H1 (cell line): ENCODE data around the gene PTPRJ. TPM values are rescaled to one million over a fixed set of nuclear protein-coding genes. Genes with fewer than 3 reads are reported as not detected.

ENCODE experiments used
- CTCF ChIA-PET: fragments of 300-600 bp; sonication (Branson Sonifier 250); formaldehyde crosslinking; loops from one replicate; lab custom pipeline; 2021; ENCODE audit not compliant: partially characterized antibody; lab: Charles Lee
- POLR2A ChIA-PET: fragments of 300-600 bp; sonication (Branson Sonifier 250); formaldehyde crosslinking; loops from one replicate; lab custom pipeline; 2021; ENCODE audit warnings: inconsistent platforms; ENCODE audit not compliant: partially characterized antibody; lab: Charles Lee
- DNase-seq, 2 experiments: peaks; one replicate each; pipeline versions ENCODE4 v3.0.0 to v3.0.0-alpha.2; 2010 to 2022; ENCODE audit warnings: low spot score in 2 of 2, low read depth in 1 of 2, mixed read lengths in 1 of 2
- FAIRE-seq: peaks from 2 replicates; lab custom pipeline; 2011; peaks lifted over from hg19 to GRCh38; lab: Jason Lieb, UNC
- H2AFZ ChIP-seq: 2 replicates; pipeline ENCODE4 v1.8.1; 2012; ENCODE audit warnings: low read length, inconsistent platforms
- H2AK5ac ChIP-seq: 2 replicates; pipeline ENCODE4 v1.6.1; 2013; ENCODE audit warnings: low read depth, low read length
- H2BK120ac ChIP-seq: replicated peaks from 2 replicates; pipeline ENCODE3; 2013; ENCODE audit warnings: low read depth, low read length, inconsistent platforms
- H2BK12ac ChIP-seq: 2 replicates; pipeline ENCODE4 v1.6.1; 2013; ENCODE audit warnings: low read depth, low read length
- H2BK15ac ChIP-seq: 2 replicates; pipeline ENCODE4 v1.6.1; 2013; ENCODE audit warnings: low read length
- H2BK20ac ChIP-seq: 2 replicates; pipeline ENCODE4 v1.6.1; 2013; ENCODE audit warnings: low read length
- H2BK5ac ChIP-seq: 2 replicates; pipeline ENCODE4 v1.6.1; 2013; ENCODE audit warnings: low read depth, low read length
- H3K14ac ChIP-seq: 2 replicates; pipeline ENCODE4 v1.6.1; 2013; ENCODE audit warnings: inconsistent platforms; ENCODE audit not compliant: insufficient read length
- H3K18ac ChIP-seq: 2 replicates; pipeline ENCODE4 v1.6.1; 2013; ENCODE audit warnings: low read length; ENCODE audit errors: extremely low read depth
- H3K23ac ChIP-seq: 2 replicates; pipeline ENCODE4 v1.6.1; 2013; ENCODE audit warnings: inconsistent platforms; ENCODE audit not compliant: insufficient read length
- H3K23me2 ChIP-seq: 2 replicates; pipeline ENCODE4 v1.6.1; 2013; ENCODE audit warnings: low read depth, low read length
- H3K27ac ChIP-seq: 2 replicates; pipeline ENCODE4 v1.6.1; 2011; ENCODE audit warnings: low read depth, low read length, inconsistent platforms
- H3K27me3 ChIP-seq, 4 experiments: replicated peaks in 1 of 4; 1 replicate in 1 of 4; 2 replicates in 3 of 4; pipeline versions ENCODE4 v1.6.1 to v1.8.1; 2011 to 2013; ENCODE audit warnings: low read length in 3 of 4, mild to moderate bottlenecking in 3 of 4, inconsistent platforms in 2 of 4, mixed read lengths in 2 of 4, moderate library complexity in 1 of 4; ENCODE audit not compliant: control insufficient read depth in 3 of 4, insufficient read depth in 3 of 4; ENCODE audit errors: extremely low read depth in 1 of 4
- H3K36me3 ChIP-seq, 4 experiments: 2 replicates each; pipeline versions ENCODE4 v1.6.1 to v1.8.1; 2011 to 2013; ENCODE audit warnings: mild to moderate bottlenecking in 4 of 4, low read length in 3 of 4, moderate library complexity in 2 of 4, control low read depth in 1 of 4, inconsistent platforms in 1 of 4; ENCODE audit not compliant: insufficient read depth in 4 of 4, control insufficient read depth in 2 of 4
- H3K4ac ChIP-seq: replicated peaks from 2 replicates; pipeline ENCODE3; 2013; ENCODE audit warnings: low read length, low read depth, mixed read lengths, inconsistent platforms; ENCODE audit not compliant: insufficient read length
- H3K4me1 ChIP-seq, 4 experiments: replicated peaks in 1 of 4; 1 replicate in 1 of 4; 2 replicates in 3 of 4; pipeline versions ENCODE4 v1.6.1 to v1.8.1; 2011 to 2013; ENCODE audit warnings: low read length in 3 of 4, inconsistent platforms in 2 of 4, mixed read lengths in 1 of 4; ENCODE audit not compliant: insufficient read depth in 4 of 4, control insufficient read depth in 3 of 4
- H3K4me2 ChIP-seq, 2 experiments: 2 replicates each; pipeline versions ENCODE4 v1.6.1 to v1.8.1; 2011 to 2013; ENCODE audit warnings: low read depth in 2 of 2, low read length in 2 of 2, control low read depth in 1 of 2, inconsistent platforms in 1 of 2, mild to moderate bottlenecking in 1 of 2; ENCODE audit not compliant: insufficient read depth in 1 of 2
- H3K4me3 ChIP-seq, 4 experiments: fragments of 200-600, 300-600 bp in 1 of 4; sonication (generic), shearing (Covaris generic), sonication (Bioruptor Twin) in 1 of 4; 2 replicates each; pipeline versions ENCODE4 v1.5.1 to v1.8.1; 2011 to 2016; ENCODE audit warnings: low read length in 4 of 4, low read depth in 3 of 4, control low read depth in 2 of 4, inconsistent platforms in 2 of 4, mild to moderate bottlenecking in 2 of 4, mixed read lengths in 1 of 4, moderate library complexity in 1 of 4; ENCODE audit not compliant: insufficient read depth in 2 of 4; ENCODE audit errors: extremely low read depth in 1 of 4
- H3K56ac ChIP-seq: replicated peaks from 2 replicates; pipeline ENCODE3; 2013; ENCODE audit warnings: low read depth, mild to moderate bottlenecking, mixed read lengths, low read length, inconsistent platforms; ENCODE audit not compliant: insufficient read length
- H3K79me1 ChIP-seq: 2 replicates; pipeline ENCODE4 v1.6.1; 2013; ENCODE audit warnings: low read depth, low read length, control low read depth
- H3K79me2 ChIP-seq, 2 experiments: 2 replicates each; pipeline versions ENCODE4 v1.6.1 to v1.8.1; 2012 to 2013; ENCODE audit warnings: low read length in 2 of 2, mild to moderate bottlenecking in 2 of 2, inconsistent platforms in 1 of 2; ENCODE audit not compliant: insufficient read depth in 2 of 2, control insufficient read depth in 1 of 2
- H3K9ac ChIP-seq, 4 experiments: replicated peaks in 1 of 4; 1 replicate in 1 of 4; 2 replicates in 3 of 4; pipeline versions ENCODE4 v1.6.1 to v1.8.1; 2011 to 2013; ENCODE audit warnings: low read depth in 3 of 4, low read length in 3 of 4, control low read depth in 2 of 4, mild to moderate bottlenecking in 2 of 4, moderate library complexity in 2 of 4, inconsistent platforms in 1 of 4; ENCODE audit errors: extremely low read depth in 1 of 4
- H3K9me3 ChIP-seq, 2 experiments: 2 replicates each; pipeline versions ENCODE4 v1.6.1 to v1.8.1; 2012 to 2013; ENCODE audit warnings: mild to moderate bottlenecking in 2 of 2, moderate library complexity in 2 of 2, control low read depth in 1 of 2, inconsistent platforms in 1 of 2, low read depth in 1 of 2, low read length in 1 of 2, mixed read lengths in 1 of 2; ENCODE audit not compliant: insufficient read depth in 2 of 2
- H4K20me1 ChIP-seq, 2 experiments: replicated peaks in 1 of 2; 2 replicates each; pipeline versions ENCODE3 to v1.8.1; 2011 to 2013; ENCODE audit warnings: inconsistent platforms in 2 of 2, low read length in 2 of 2, mild to moderate bottlenecking in 1 of 2; ENCODE audit not compliant: insufficient read depth in 2 of 2, control insufficient read depth in 1 of 2
- H4K5ac ChIP-seq: 2 replicates; pipeline ENCODE4 v1.6.1; 2013; ENCODE audit warnings: low read length, low read depth, mixed read lengths, inconsistent platforms; ENCODE audit not compliant: insufficient read length
- H4K8ac ChIP-seq: 2 replicates; pipeline ENCODE4 v1.8.0; 2013; ENCODE audit warnings: mild to moderate bottlenecking, moderate library complexity, low read length, inconsistent platforms; ENCODE audit not compliant: insufficient read depth; ENCODE audit errors: extremely low read depth
- H4K91ac ChIP-seq: replicated peaks from 2 replicates; pipeline ENCODE3; 2013; ENCODE audit warnings: low read length, mixed read lengths, inconsistent platforms; ENCODE audit not compliant: insufficient read length
- WGBS, 2 experiments: shearing (Covaris generic) in 1 of 2; methylation state at CpG; one replicate each; pipeline versions ENCODE4 v1.1.6 to v1.1.7; 2013 to 2015; ENCODE audit warnings: low lambda C conversion rate in 2 of 2, mixed read lengths in 2 of 2, inconsistent platforms in 1 of 2, low coverage in 1 of 2, missing lambda C conversion rate in 1 of 2; ENCODE audit not compliant: insufficient replicate concordance in 2 of 2, insufficient coverage in 1 of 2, insufficient read length in 1 of 2; ENCODE audit errors: extremely low coverage in 1 of 2, missing lambda C conversion rate in 1 of 2; 5-methylcytosine and 5-hydroxymethylcytosine counted together
- polyA plus RNA-seq, 7 experiments: library from polyadenylated mRNA; depleted of rRNA in 3 of 7; stranded (reverse) in 5 of 7; unstranded in 2 of 7; fragments of >200 nt in 5 of 7; fragments of 200-250 nt in 2 of 7; gene quantifications; 1 replicate in 5 of 7; 2 replicates in 1 of 7; 4 replicates in 1 of 7; pipeline versions ENCODE4 v1.2.1 to v1.2.3, GENCODE V29; 2011 to 2013; ENCODE audit warnings: missing spikeins in 2 of 7, mixed read lengths in 2 of 7
- total RNA-seq: library from RNA; stranded (reverse); fragmentation: NEBNext Ultra II Directional; extraction: Animal tissue kit (Norgen Biotek cat#: 25700); gene quantifications from 2 replicates; pipeline ENCODE4 v1.2.1, GENCODE V29; 2021

Gene PTPRJ
- total and polyA plus RNA-seq, 2 of the 8 experiments (the other 6 are each of a cell fraction or from before 2014, with no cell fraction given): 4.4 to 22.6 TPM

GRCh38 chr11:48150213-48150612 lies 169.9 kb downstream of the PTPRJ start:
- FAIRE-seq: no peak
- Histone ChIP-seq H2BK12ac (no peak overlapping the region), H3K27ac (no peak overlapping the region), H2BK120ac (no peak overlapping the region), H2BK15ac (no peak overlapping the region), H2AK5ac (no peak overlapping the region), H4K91ac (no peak overlapping the region), H3K79me2 (no peaks in the 10 kb centered on the region), H4K5ac (no peak overlapping the region), H3K9me3 (no peaks in the 10 kb centered on the region), H4K20me1 (no peaks in the 10 kb centered on the region), H3K23ac (no peak overlapping the region), H3K14ac (no peak overlapping the region), H2BK20ac (no peak overlapping the region), H4K8ac (no peak overlapping the region), H3K36me3 (peaks cover 0 to 13% (median 4%) of the 10 kb centered on the region in 4 experiments; a peak in 7 of 8 replicates), H3K4me2 (no peak overlapping the region), H3K56ac (no peak overlapping the region), H3K23me2 (no peaks in the 10 kb centered on the region), H3K18ac (no peak overlapping the region), H3K4me1 (no peaks in the 10 kb centered on the region), H2BK5ac (no peak overlapping the region), H3K79me1 (no peaks in the 10 kb centered on the region), H2AFZ (no peak overlapping the region), H3K9ac (no peak overlapping the region), H3K4ac (no peak overlapping the region), H3K27me3 (no peaks in the 10 kb centered on the region), H3K4me3 (no peak overlapping the region)
- DNase-seq: no peak
- POLR2A ChIA-PET: no interaction called here
- 96% methylated on average over 4 of the region's 4 CpGs; no CpG with 5 or more reads in 1 of the 2 experiments for WGBS, 2 experiments
- CTCF ChIA-PET: no interaction called here
